IPS-20b (cell line): Measurements from ENCODE around the gene EBI3.
"Not testable (repeated sequence)": the region's sequence is repeated elsewhere in the genome, so short reads cannot be mapped to it uniquely, and the experiment has no call there.

Experiments used
- H3K27ac ChIP-seq: one replicate; pipeline ENCODE4 v1.5.1; 2013; ENCODE audit warnings: low read length
- H3K27me3 ChIP-seq: 2 replicates; pipeline ENCODE4 v1.6.1; 2013; ENCODE audit warnings: mild to moderate bottlenecking, low read length, inconsistent platforms; ENCODE audit not compliant: insufficient read depth
- H3K36me3 ChIP-seq: 2 replicates; pipeline ENCODE4 v1.6.1; 2013; ENCODE audit warnings: low read depth, mild to moderate bottlenecking, inconsistent platforms, low read length, moderate library complexity; ENCODE audit not compliant: insufficient read depth
- H3K4me1 ChIP-seq: 2 replicates; pipeline ENCODE4 v1.6.1; 2013; ENCODE audit warnings: mild to moderate bottlenecking, control low read depth, inconsistent platforms, low read length, moderate library complexity; ENCODE audit not compliant: insufficient read depth
- H3K4me3 ChIP-seq: 2 replicates; pipeline ENCODE4 v1.5.1; 2013; ENCODE audit warnings: mild to moderate bottlenecking, low read length, inconsistent platforms
- H3K9ac ChIP-seq: 2 replicates; pipeline ENCODE4 v1.6.1; 2013; ENCODE audit warnings: low read depth, mild to moderate bottlenecking, inconsistent platforms, low read length, moderate library complexity
- H3K9me3 ChIP-seq: 2 replicates; pipeline ENCODE4 v1.6.1; 2013; ENCODE audit warnings: mild to moderate bottlenecking, low read depth, low read length, inconsistent platforms; ENCODE audit not compliant: insufficient read depth

The EBI3 gene

DNA sequence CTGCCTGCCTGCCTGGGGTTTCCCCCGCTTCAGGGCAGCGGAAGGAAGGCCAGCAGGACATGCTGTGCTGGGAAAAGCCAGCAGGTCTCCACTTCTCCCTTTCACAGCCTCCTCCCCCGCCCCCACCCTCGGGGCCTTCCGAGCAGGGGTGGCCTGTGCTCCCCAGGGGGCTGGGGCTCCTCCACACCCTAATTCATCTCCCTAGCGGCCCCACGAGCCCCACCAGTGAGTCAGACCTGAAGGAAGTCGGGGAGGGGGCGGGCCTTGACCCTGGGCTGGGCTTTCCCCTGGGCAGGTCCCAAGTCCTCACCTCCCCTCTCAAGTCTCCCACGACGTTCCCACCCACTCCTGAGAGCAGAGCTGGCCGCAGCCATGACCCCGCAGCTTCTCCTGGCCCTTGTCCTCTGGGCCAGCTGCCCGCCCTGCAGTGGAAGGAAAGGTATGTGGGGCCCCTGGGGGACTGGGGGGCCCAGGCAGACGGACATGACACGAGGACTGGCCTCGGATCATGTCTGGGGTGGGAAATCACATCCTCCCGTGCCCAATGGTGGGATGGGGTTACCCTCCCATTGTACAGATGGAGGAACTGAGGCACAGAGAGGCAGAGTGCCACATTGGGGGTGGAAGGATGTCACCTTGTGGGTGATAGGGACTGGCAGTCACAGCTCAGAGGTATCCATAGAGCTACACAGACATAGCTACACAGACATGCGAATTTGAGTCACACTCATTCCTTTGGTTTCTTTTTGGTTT lies at the start of gene EBI3:
Gene EBI3 (plus strand): TSS at position 345 of the 753 bp plus-strand sequence. CDS start 28 bp downstream, at position 373.
- Histone ChIP-seq H3K9ac (no peak within 1 kb of the TSS), H3K27me3 (peaks cover 14% of the 10 kb centered on the region), H3K4me1 (0 out of 2 replicates have a peak, but pooled peaks cover 4% of the 10 kb centered on the region), H3K27ac (no peak within 1 kb of the TSS), H3K9me3 (no peaks in the 10 kb centered on the region), H3K36me3 (no peaks in the 10 kb centered on the region), H3K4me3 (0 out of 2 replicates have a peak within 1 kb of the TSS, but pooled peaks have one; percentile 3)

DNA sequence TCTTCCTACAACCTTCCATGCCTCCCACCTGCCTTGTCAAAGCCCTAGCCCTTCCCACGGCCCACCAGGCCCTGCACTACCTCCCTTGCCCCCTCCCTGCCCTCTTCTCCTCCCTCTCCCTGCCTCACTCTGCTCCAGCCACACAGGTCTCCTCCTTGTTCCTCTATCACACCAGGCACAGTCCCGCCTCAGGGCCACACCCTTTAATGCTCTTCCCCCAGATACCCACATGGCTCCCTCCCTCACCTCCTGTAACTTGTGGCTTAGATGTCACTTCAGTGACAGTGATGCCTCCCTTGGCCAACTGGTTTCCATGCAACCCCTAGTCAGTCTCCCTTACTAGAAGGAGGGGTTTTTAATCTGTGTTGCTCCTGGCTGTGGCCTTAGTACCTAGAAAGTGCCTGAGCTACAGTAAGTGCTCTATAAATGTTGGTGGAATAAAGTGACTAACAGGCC lies 48.2 kb upstream of the EBI3 start:
- Histone ChIP-seq H3K27ac (no peak overlapping the region), H3K9me3 (no peaks in the 10 kb centered on the region), H3K36me3 (no peaks in the 10 kb centered on the region), H3K9ac (no peak overlapping the region), H3K27me3 (no peaks in the 10 kb centered on the region), H3K4me3 (no peak overlapping the region), H3K4me1 (no peaks in the 10 kb centered on the region)

DNA sequence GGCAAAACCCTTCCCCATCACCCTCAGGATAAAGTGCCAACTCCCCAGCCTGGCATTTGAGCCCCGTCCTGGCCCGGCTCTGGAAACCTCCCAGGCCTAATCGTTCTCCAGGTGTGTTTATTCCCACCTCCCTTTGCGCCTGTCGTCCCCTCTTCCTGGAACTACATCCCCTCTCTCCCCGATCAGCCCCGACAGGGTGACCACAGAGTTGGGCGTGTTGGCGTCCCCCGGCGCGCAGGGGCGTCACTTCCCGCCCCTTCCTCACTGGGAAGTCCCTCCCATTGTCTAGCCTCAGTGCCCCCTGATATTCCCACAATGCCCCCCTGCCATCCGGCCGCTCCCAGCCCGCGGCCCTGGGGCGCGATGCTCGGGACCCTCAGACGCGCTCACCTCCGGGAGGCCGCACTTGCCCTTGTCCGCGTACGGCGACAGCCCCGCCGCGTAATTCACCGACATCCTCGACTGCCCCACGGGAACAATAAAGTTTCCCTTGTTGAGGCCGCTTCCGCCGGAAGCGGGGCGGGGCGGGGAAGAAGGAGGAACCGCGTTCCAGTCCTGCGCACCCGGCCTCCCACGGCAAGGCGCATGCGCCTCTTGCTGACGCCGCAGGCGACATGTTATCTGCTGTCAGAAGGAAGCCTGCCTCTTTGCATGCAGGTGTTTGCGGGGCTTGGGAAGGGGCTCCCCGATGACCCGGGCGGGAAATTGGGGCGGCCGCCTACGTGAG lies 47.1 kb upstream of the EBI3 start, which contains the start of the genes ANKRD24 and SIRT6:
Gene ANKRD24 (plus strand): TSS at position 606 of the 727 bp plus-strand sequence. CDS start 3,737 bp downstream, outside the sequence.
Gene SIRT6 (minus strand): TSS at position 480 of the 727 bp plus-strand sequence. CDS start 24 bp downstream, at position 456.
- peak within 1 kb of the TSS; percentile 88; the same call in 1 of the 2 replicates for H3K9ac ChIP-seq
- no peaks in the 10 kb centered on the region for H3K4me1 ChIP-seq
- peak within 1 kb of the TSS; percentile 86 for H3K4me3 ChIP-seq
- H3K27me3 ChIP-seq: no peaks in the 10 kb centered on the region
- no peak within 1 kb of the TSS for H3K27ac ChIP-seq
- H3K9me3 ChIP-seq: no peaks in the 10 kb centered on the region
- H3K36me3 ChIP-seq: no peaks in the 10 kb centered on the region

DNA sequence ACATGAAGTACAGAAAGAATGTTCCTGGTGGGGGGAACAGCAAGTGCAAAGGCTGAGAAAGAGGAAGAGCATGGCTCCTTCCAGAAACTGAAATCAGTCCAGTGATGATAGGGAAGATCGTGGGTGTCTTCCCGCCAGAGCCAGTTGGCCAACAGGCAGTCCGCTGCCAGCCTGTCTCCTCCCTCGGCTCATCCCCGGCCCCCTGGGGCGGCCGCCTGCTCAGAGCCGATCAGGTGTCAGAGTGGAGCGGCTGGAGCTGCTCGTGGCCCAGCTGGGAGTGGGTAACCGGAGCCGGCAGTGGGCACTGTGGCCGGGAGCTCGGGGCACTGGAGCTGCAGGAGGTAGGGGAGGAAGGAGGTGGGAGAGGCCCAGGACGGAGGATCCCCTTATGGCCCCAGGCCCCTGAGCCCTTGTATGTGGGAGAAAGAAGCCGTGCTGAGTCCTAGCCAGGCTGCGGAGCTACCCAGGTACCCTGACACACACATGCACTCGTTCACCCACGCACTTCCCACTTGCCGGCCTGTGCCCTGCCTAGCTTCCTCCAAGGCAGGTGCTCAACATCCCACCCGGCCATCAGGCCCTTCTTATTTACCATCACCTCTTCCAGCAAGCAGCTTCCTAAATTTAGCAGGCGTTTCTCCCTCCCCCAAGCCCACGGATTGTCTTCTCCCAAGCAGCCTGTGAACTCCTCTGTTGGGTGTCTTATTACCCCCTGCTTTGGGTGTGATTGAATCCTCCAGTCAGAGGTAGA lies 45.2 kb upstream of the EBI3 start:
- Histone ChIP-seq H3K27ac (no peak overlapping the region), H3K9ac (no peak overlapping the region), H3K27me3 (no peaks in the 10 kb centered on the region), H3K9me3 (no peaks in the 10 kb centered on the region), H3K36me3 (no peaks in the 10 kb centered on the region), H3K4me1 (no peaks in the 10 kb centered on the region), H3K4me3 (no peak overlapping the region)

DNA sequence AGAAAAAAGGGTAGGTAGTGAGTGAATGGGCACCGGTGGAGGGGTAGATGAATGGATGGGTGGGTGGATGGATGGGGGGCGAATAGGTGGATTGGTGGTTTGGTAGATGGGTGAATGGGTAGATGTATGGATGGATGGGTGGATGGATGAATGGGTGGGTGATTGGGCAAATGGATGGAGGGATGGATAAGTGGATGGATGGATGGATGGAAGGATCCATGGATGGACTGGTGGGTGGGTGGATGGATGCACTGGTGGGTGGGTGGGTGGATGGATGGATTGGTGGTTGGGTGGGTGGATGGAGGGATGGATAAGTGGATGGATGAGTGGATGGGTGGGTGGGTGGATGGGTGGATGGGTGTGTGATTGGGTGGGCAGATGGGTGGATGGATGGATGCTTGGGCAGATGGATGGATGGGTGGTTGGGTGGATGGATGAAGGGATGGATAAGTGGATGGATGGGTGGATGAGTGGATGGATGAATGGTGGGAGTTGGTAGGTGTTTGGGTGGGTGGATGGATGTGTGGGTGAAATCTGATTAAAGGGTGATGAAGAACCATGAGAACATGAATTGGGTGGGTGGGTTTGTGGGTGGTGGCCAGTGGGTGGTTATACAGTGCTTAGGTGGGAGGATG lies 44.5 kb upstream of the EBI3 start:
- no peaks in the 10 kb centered on the region for H3K27me3 ChIP-seq
- no peak overlapping the region for H3K27ac ChIP-seq
- H3K9ac ChIP-seq: no peak overlapping the region
- no peak overlapping the region for H3K4me3 ChIP-seq
- no peaks in the 10 kb centered on the region for H3K4me1 ChIP-seq
- no peaks in the 10 kb centered on the region for H3K36me3 ChIP-seq
- H3K9me3 ChIP-seq: no peaks in the 10 kb centered on the region

DNA sequence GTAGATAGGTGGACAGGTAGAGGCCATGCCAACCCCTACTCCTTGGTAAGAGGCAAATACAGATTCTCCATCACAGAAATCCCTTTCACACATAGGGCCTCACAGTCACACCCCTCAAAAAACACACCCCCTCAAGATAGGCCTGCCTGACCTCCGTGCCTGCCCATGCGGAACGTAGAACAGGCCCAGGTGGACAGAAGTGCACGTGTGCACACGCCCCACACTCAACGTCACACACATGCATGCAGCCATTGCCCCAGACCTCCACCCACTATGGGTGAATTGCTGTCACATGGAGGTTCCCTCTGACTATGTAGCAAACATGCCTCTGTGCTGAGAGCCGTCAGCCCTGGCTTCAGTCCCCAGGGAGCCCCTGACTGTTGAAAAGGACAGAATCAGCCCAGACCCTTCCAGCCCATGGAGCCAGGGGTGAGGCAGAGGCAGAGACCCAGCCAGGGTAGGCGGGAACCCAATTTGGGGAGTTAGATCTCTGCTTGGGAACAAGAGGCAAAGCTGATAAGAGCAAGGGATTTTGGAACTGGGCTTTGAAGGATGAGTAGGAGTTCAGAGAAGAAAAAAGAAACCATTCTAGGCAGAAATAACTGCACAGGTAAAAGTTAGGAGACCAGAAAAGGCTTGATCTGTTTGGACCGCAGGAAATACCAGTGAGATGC lies 43.8 kb upstream of the EBI3 start:
- Histone ChIP-seq H3K36me3 (no peaks in the 10 kb centered on the region), H3K9me3 (no peaks in the 10 kb centered on the region), H3K27ac (no peak overlapping the region), H3K4me3 (no peak overlapping the region), H3K9ac (no peak overlapping the region), H3K27me3 (no peaks in the 10 kb centered on the region), H3K4me1 (no peaks in the 10 kb centered on the region)

DNA sequence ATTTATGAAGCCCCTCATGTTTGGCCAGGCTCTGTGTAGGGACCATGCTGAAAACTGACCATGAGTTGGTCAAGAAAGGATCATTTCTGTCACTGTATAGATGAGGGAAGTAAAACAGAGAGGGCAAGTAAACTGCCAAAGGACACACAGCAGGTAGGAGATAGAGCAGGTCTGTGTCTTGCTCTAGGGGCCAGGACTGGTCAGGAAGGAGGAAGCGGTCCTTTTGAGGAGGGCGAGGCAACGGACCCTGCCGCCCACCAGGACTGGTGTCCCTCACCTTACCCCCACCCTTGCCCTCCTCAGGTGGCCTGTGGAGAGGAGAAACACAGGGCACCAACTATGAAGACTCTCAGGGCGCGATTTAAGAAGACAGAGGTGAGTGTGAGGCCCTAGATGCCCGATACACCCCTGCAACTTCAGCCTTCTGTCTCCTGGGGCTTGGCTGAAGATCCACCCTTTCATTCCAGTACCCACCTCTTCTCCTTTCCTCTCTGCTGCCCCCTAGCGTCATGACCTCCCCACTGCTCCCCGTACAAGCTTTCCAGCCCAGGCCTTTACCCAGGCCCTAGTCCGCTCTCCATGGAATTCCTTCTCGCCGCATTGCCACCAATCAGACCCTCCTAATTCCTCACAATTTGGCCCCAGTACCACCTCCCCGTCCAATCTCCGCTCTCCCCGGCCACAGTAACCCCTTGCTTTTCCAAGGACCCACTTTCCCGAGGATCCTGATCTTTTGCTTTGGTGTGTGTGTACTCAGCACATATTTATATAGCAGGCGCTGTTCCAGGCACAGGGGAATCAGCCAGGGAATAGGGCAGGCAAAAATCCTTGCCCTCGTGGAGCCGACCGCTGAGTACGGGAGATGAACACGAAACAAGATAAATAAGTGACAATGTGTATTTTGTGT lies 43.0 kb upstream of the EBI3 start:
- no peak overlapping the region for H3K27ac ChIP-seq
- no peaks in the 10 kb centered on the region for H3K9me3 ChIP-seq
- no peaks in the 10 kb centered on the region for H3K4me1 ChIP-seq
- no peak overlapping the region for H3K4me3 ChIP-seq
- H3K9ac ChIP-seq: no peak overlapping the region
- H3K27me3 ChIP-seq: no peaks in the 10 kb centered on the region
- H3K36me3 ChIP-seq: no peaks in the 10 kb centered on the region

DNA sequence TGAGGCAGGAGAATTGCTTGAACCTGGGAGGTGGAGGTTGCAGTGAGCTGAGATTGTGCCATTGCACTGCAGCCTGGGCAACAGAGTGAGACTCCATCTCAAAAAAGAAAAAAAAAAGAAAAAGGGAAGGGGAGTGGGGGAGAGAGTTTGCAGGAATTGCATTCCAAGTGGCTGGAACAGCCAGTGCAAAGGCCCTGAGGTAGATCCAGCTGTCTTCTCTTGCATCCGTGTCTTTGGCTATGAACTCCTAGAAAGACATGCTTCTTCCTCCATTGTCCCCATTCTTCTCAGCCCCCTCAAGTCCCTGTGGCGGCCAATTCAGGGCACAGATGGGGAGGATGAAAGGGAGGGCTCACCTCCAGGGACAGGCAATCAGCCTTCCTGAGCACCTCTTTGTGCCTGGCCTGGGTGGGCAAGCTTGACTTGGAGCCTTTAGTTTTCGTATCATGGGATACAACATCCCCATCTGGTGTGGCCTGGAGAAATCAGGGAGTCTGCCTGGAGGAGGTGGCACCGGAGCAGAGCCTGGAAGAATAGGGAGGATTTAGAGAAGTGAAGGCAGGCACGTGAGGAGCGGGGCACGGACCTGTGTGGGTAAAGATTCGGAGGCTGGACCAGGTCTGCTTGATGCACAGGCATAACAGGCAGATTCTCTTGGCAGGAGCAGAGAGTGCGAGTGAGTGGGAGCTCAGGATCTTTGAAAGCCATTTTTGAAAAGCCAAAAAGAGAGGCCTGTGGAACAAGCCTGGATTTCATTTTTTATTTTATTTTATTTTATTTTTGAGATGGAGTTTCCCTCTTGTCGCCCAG lies 41.8 kb upstream of the EBI3 start:
- no peaks in the 10 kb centered on the region for H3K9me3 ChIP-seq
- H3K9ac ChIP-seq: no peak overlapping the region
- H3K4me3 ChIP-seq: no peak overlapping the region
- no peaks in the 10 kb centered on the region for H3K27me3 ChIP-seq
- no peaks in the 10 kb centered on the region for H3K36me3 ChIP-seq
- H3K4me1 ChIP-seq: no peaks in the 10 kb centered on the region
- no peak overlapping the region for H3K27ac ChIP-seq

DNA sequence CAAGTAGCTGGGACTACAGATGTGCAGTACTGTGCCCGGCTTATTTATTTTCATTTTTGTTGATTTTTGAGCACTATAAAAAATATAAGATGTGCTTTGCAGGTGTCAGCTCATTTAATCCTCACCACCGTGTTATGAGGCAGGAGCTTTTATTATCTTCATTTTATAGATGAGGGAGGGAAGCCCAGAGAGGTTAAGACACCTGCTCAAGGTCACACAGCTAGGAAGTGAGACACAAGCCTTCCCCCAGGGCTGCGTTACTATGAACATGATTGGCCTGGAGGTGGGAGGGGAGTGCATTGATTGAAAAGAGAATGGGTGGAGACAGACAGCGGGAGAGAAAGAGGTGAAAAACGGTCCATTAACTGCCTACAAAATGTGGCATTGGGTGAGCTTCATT lies 39.7 kb upstream of the EBI3 start:
- no peaks in the 10 kb centered on the region for H3K9me3 ChIP-seq
- no peaks in the 10 kb centered on the region for H3K36me3 ChIP-seq
- no peaks in the 10 kb centered on the region for H3K4me1 ChIP-seq
- H3K4me3 ChIP-seq: no peak overlapping the region
- no peak overlapping the region for H3K27ac ChIP-seq
- no peaks in the 10 kb centered on the region for H3K27me3 ChIP-seq
- no peak overlapping the region for H3K9ac ChIP-seq

DNA sequence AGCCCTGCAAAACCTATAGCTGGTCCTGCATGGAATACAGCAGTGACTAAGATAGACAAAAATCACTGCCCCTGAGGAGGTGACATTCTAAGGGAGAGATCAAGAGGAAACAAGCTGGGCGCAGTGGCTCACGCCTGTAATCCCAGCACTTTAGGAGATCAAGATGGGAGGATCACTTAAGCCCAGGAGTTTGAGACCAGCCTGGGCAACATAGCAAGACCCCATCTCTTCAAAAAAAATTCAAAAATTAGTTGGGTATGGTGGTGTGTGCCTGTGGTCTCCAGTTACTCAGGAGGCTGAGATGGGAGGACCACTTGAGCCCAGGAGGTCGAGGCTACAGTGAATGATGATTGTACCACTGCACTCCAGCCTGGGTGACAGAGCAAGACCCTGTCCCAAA lies 36.8 kb upstream of the EBI3 start:
- not testable (repeated sequence) for H3K27me3 ChIP-seq, H3K27ac ChIP-seq, H3K36me3 ChIP-seq, H3K9ac ChIP-seq, H3K4me1 ChIP-seq, H3K9me3 ChIP-seq, H3K4me3 ChIP-seq
